ENCODE data around the gene AURKA.

DNA sequence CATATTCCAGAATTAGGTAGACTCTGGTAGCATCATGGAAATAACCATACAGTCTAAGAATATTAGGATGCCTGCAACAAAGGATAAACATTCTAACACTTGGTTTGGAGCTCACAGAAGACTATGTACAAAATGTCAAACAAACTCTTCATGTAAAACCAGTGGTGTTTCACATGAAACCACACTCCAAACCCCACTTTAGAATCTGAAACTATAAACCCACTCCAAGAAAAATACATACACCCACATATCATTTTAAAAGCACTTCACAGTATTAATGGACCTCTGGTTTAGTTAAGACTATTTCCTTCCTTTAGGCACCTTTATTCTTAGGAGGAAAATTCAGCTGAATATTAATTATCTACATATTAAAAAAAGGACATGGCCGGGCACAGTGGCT lies 10.5 kb downstream of the AURKA start:
- TF ChIP-seq, protein P1, sequence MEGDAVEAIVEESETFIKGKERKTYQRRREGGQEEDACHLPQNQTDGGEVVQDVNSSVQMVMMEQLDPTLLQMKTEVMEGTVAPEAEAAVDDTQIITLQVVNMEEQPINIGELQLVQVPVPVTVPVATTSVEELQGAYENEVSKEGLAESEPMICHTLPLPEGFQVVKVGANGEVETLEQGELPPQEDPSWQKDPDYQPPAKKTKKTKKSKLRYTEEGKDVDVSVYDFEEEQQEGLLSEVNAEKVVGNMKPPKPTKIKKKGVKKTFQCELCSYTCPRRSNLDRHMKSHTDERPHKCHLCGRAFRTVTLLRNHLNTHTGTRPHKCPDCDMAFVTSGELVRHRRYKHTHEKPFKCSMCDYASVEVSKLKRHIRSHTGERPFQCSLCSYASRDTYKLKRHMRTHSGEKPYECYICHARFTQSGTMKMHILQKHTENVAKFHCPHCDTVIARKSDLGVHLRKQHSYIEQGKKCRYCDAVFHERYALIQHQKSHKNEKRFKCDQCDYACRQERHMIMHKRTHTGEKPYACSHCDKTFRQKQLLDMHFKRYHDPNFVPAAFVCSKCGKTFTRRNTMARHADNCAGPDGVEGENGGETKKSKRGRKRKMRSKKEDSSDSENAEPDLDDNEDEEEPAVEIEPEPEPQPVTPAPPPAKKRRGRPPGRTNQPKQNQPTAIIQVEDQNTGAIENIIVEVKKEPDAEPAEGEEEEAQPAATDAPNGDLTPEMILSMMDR (conservative IDR thresholded peaks at IDR 0.05; ENCODE audit: low read depth, low read length), result no peak
- TF ChIP-seq EZH2 (IDR thresholded peaks at IDR 0.05; ENCODE audit: low read length, unreplicated experiment) (no peak), EZH2phosphoT487 (IDR thresholded peaks at IDR 0.05; ENCODE audit: borderline replicate concordance, low read length) (no peak)
